Cardiac muscle cell (in vitro differentiated cells and primary cell): ENCODE data around the gene PAWR. TPM values are rescaled to one million over a fixed set of nuclear protein-coding genes. Genes with fewer than 3 reads are reported as not detected.

Experiments used
- DNase-seq, 2 donors: peaks; one replicate each; pipeline versions ENCODE4 v3.0.0 to v3.0.0-alpha.2; 2010 to 2017; ENCODE audit warnings: low read depth in 1 of 2, low spot score in 1 of 2
- H3K27ac ChIP-seq: fragments of 200-600 bp; sonication (generic); 2 replicates; pipeline ENCODE4 v1.5.1; 2016
- H3K27me3 ChIP-seq: fragments of 200-600 bp; sonication (generic); 2 replicates; pipeline ENCODE4 v1.6.0; 2016; ENCODE audit warnings: control low read depth
- H3K36me3 ChIP-seq: fragments of 200-600 bp; sonication (generic); 2 replicates; pipeline ENCODE4 v1.5.1; 2016; ENCODE audit warnings: control low read depth
- H3K4me1 ChIP-seq: fragments of 200-600 bp; sonication (generic); 2 replicates; pipeline ENCODE4 v1.8.1; 2017; ENCODE audit warnings: low read depth, mild to moderate bottlenecking, mixed run types
- H3K4me3 ChIP-seq: fragments of 200-600 bp; sonication (generic); 2 replicates; pipeline ENCODE4 v1.5.1; 2016; ENCODE audit warnings: mild to moderate bottlenecking
- H3K9me3 ChIP-seq: fragments of 200-600 bp; sonication (generic); 2 replicates; pipeline ENCODE4 v1.5.1; 2017; ENCODE audit warnings: low read depth, mild to moderate bottlenecking, control low read depth
- polyA plus RNA-seq: library from polyadenylated mRNA; unstranded; fragments of >200 nt; fragmentation: Nextera tagmentation; extraction: Ambion mirVana; gene quantifications from 2 replicates; pipeline ENCODE4 v1.2.1, GENCODE V29; 2016
- total RNA-seq: library from RNA; depleted of rRNA; stranded (reverse); fragments of >200 nt; gene quantifications from 2 replicates; pipeline ENCODE4 v1.2.3, GENCODE V29; 2016
- TF ChIP-seq, protein P1 (sequence below): IDR thresholded peaks from 2 replicates; pipeline ENCODE4 v1.5.1; 2012; ENCODE audit warnings: low read depth, mild to moderate bottlenecking, low read length

PAWR gene
- total and polyA plus RNA-seq, 2 experiments from 2014 or later: 58.1 to 94.0 TPM

DNA sequence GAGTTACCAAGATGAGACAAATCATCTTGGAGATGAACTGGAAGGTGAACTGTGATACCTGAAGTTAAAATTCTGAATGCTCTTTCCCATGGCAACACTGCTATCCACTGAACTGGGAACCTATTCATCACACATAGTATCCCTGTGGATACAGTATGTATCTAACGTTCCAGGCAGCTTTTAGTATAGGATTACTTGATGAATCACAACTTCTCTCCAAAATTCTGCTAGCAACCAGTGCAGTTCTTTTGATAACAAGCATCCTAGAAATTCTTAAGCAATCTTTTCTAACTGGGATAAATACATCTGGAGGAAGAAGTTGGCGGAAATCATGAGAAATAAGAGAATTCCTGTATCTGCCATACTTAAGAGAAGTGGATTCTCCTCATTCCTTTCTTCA lies 66.4 kb downstream of the PAWR start:
- H3K4me3 ChIP-seq: no peak overlapping the region
- H3K4me1 ChIP-seq: no peaks in the 10 kb centered on the region
- no peaks in the 10 kb centered on the region for H3K9me3 ChIP-seq
- peak in 1 of 2 donors; percentile 56 for DNase-seq
- no peaks in the 10 kb centered on the region for H3K36me3 ChIP-seq
- TF ChIP-seq, protein P1, sequence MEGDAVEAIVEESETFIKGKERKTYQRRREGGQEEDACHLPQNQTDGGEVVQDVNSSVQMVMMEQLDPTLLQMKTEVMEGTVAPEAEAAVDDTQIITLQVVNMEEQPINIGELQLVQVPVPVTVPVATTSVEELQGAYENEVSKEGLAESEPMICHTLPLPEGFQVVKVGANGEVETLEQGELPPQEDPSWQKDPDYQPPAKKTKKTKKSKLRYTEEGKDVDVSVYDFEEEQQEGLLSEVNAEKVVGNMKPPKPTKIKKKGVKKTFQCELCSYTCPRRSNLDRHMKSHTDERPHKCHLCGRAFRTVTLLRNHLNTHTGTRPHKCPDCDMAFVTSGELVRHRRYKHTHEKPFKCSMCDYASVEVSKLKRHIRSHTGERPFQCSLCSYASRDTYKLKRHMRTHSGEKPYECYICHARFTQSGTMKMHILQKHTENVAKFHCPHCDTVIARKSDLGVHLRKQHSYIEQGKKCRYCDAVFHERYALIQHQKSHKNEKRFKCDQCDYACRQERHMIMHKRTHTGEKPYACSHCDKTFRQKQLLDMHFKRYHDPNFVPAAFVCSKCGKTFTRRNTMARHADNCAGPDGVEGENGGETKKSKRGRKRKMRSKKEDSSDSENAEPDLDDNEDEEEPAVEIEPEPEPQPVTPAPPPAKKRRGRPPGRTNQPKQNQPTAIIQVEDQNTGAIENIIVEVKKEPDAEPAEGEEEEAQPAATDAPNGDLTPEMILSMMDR: no peak
- H3K27me3 ChIP-seq: no peaks in the 10 kb centered on the region
- H3K27ac ChIP-seq: no peak overlapping the region

DNA sequence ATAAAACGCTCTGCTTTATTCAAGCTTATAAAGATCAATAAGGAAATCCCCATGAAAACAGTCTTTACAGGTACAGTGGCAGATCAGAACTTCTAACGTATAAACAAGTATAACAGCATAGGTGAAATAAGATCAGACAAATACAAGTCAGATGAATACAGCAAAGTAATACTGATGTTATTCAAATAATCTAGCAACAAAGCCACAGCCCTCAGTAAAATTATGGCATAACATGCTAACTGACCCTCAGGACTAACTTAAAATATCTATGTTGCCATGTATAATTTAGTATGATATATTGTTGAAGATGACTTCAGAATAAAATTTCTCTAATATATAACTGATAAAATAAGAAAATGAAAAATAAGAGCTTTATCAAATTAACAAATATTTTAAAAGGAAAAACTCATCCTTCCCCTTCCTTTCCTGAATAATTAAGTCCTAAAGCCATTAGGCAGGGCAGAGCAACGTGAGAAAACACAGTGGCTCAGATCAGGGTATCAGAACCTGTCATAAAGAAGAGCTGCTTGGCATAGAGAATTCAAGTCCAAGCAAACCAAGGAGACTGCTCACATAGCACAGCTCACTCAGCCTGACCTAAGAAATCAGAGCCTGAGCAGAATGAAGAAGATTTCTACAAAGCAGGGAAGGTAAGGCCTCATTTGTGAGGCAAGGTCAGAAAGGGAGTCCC lies 70.7 kb downstream of the PAWR start:
- no peaks in the 10 kb centered on the region for H3K27me3 ChIP-seq
- TF ChIP-seq, protein P1: no peak
- H3K27ac ChIP-seq: peak overlapping the region; percentile 42
- no peak overlapping the region for H3K4me3 ChIP-seq
- no peaks in the 10 kb centered on the region for H3K36me3 ChIP-seq
- no peak for DNase-seq
- no peaks in the 10 kb centered on the region for H3K9me3 ChIP-seq
- H3K4me1 ChIP-seq: peaks cover 4% of the 10 kb centered on the region

DNA sequence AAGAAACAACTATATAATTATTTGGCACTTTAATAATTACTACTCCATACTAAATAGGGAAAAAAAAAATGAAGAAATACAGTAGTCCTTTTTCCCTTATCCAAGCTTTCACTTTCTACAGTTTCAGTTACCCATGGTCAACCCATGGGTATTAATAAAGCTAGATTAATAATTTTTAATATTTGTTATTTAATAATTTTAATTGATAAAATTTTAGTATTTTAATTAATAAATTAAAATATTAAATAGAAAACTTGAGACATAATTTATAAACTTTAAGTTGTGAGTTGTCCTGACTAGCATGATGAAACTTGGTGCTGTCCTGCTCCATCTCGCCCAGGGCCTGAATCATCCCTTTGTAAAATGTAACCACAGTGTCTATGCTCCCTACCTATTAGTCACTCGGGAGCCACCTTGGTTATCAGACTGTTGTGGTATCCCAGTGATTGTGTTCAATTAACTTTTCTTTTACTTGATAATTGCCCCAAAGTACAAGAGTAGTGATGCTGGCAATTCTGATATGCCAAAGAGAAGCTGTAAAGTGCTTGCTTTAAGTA lies 71.8 kb downstream of the PAWR start:
- DNase-seq: peak in 1 of 2 donors; percentile 43
- Histone ChIP-seq H3K27me3 (no peaks in the 10 kb centered on the region), H3K9me3 (no peaks in the 10 kb centered on the region), H3K4me1 (peaks cover 4% of the 10 kb centered on the region), H3K36me3 (no peaks in the 10 kb centered on the region), H3K4me3 (no peak overlapping the region), H3K27ac (no peak overlapping the region)
- TF ChIP-seq, protein P1: no peak

DNA sequence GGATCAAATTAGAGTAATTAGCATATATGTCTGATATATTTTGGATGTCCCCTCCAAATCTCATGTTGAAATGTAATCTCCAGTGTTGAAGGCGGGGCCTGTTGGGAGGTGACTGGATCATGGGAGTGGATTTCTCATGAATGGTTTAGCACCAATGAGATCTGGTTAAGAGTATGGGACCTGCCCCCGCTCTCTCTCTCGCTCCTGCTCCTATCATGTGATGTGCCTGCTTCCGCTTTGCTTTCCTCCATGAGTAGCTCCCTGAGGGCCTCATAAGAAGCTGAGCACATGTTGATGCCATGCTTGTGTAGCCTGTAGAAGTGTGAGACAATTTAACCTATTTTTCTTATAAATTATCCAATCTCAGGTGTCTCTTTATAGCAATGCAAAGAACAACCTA lies 73.1 kb downstream of the PAWR start:
- H3K27ac ChIP-seq: no peak overlapping the region
- no peaks in the 10 kb centered on the region for H3K9me3 ChIP-seq
- H3K27me3 ChIP-seq: no peaks in the 10 kb centered on the region
- H3K4me1 ChIP-seq: peaks cover 4% of the 10 kb centered on the region
- TF ChIP-seq, protein P1: no peak
- H3K4me3 ChIP-seq: no peak overlapping the region
- H3K36me3 ChIP-seq: no peaks in the 10 kb centered on the region
- DNase-seq: no peak

DNA sequence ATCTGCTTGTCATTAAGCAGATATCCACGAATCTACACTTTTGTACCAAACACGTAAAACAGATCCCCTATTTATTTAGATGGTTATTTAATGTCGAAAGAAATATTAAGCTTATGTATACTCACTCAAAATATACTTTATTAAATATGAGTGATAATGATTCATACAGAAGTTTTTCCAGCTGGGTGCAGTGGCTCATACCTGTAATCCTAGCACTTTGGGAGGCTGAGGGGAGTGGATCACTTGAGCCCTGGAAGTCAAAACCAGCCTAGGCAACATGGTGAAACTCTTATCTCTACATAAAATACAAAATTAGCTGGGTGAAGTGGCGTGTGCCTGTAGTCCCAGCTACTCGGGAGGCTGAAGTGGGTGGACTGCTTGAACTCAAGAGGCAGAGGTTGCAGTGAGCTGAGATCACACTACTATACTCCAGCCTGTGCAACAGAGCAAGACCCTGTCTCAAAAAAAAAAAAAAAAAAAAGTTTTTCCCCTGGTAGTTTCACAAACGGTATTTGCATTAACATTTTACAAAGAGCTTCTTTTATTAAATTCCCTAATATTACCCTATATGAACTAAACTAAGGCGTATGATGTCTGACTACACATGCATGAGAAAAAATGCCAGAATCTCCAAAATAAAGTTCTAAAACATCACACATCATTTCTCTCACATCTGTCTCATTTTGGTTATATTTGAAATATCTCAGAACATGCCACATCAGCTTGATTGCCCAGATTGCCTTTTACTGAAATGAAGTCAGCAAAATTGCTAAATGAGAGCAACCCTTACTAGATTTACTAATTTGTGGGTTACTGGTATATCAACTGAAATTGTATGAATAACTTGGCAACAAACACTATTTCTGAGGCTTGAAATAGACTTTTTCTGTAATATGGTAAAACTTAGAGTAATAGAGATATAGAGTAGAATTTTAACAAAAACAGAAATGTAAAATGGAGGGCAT lies 74.9 kb downstream of the PAWR start:
- peak in 1 of 2 donors; percentile 41 for DNase-seq
- no peak overlapping the region for H3K27ac ChIP-seq
- H3K4me3 ChIP-seq: no peak overlapping the region
- TF ChIP-seq, protein P1: no peak
- H3K4me1 ChIP-seq: peaks cover 4% of the 10 kb centered on the region
- H3K36me3 ChIP-seq: no peaks in the 10 kb centered on the region
- no peaks in the 10 kb centered on the region for H3K9me3 ChIP-seq
- no peaks in the 10 kb centered on the region for H3K27me3 ChIP-seq
